Frontal cortex (tissue), 4 donors: ENCODE results near the gene PINK1. TPM values are rescaled to one million over a fixed set of nuclear protein-coding genes. Genes with fewer than 3 reads are reported as not detected.
A peak's percentile ranks its signal among the peaks of the same experiment; 100 is the strongest.

Source experiments
- DNase-seq, 2 donors: peaks; one replicate each; pipeline ENCODE4 v3.0.0; 2012; ENCODE audit warnings: low spot score in 2 of 2
- FAIRE-seq: peaks from 2 replicates; lab custom pipeline; 2012; peaks lifted over from hg19 to GRCh38; lab: Jason Lieb, UNC
- total RNA-seq: library from RNA; depleted of rRNA; stranded (reverse); fragments of >200 nt; gene quantifications from one replicate; pipeline ENCODE4 v1.2.3, GENCODE V29; 2014
- donor health status: control.
- donor health status: control.
- donor health status: control.

The PINK1 gene
- total RNA-seq, 1 donor from 2014 or later: 119 TPM

GRCh38 chr1:20609541-20609940 is 23.7 kb upstream of the PINK1 start:
- FAIRE-seq (no peak), DNase-seq (no peak)

- no peak for DNase-seq
- FAIRE-seq: no peak
Measured at GRCh38 chr1:20610970-20611369, 22.3 kb upstream of the PINK1 start.

- DNase-seq (no peak), FAIRE-seq (no peak)
Measured at GRCh38 chr1:20611652-20612051, 21.6 kb upstream of the PINK1 start.

- FAIRE-seq (no peak), DNase-seq (no peak)
Measured at GRCh38 chr1:20612221-20612746, 21.0 kb upstream of the PINK1 start.

- no peak for FAIRE-seq
- DNase-seq: no peak
Measured at GRCh38 chr1:20614131-20614579, 19.1 kb upstream of the PINK1 start.

GRCh38 chr1:20615946-20616846 is 17.1 kb upstream of the PINK1 start:
- DNase-seq (no peak), FAIRE-seq (no peak)

GRCh38 chr1:20616847-20617487 is 16.3 kb upstream of the PINK1 start:
- FAIRE-seq: no peak
- no peak for DNase-seq

GRCh38 chr1:20618550-20618949 is 14.7 kb upstream of the PINK1 start:
- DNase-seq: no peak
- no peak for FAIRE-seq

- no peak for FAIRE-seq
- no peak for DNase-seq
Measured at GRCh38 chr1:20619999-20620398, 13.3 kb upstream of the PINK1 start.

GRCh38 chr1:20621012-20621411 is 12.2 kb upstream of the PINK1 start:
- no peak for FAIRE-seq
- DNase-seq: no peak

GRCh38 chr1:20624709-20625108 is 8.5 kb upstream of the PINK1 start:
- FAIRE-seq (no peak), DNase-seq (no peak)

- FAIRE-seq: no peak
- DNase-seq: no peak
Measured at GRCh38 chr1:20625176-20626097, 7.8 kb upstream of the PINK1 start.

GRCh38 chr1:20626098-20626427 is 7.2 kb upstream of the PINK1 start:
- DNase-seq (no peak), FAIRE-seq (no peak)

GRCh38 chr1:20626524-20626923 is 6.7 kb upstream of the PINK1 start:
- FAIRE-seq (no peak), DNase-seq (no peak)

- FAIRE-seq: no peak
- DNase-seq: no peak
Measured at GRCh38 chr1:20630729-20631128, 2.5 kb upstream of the PINK1 start.

GRCh38 chr1:20632386-20632785 is 872 bp upstream of the PINK1 start:
- DNase-seq: no peak
- FAIRE-seq: no peak

GRCh38 chr1:20634065-20634593 is 871 bp downstream of the PINK1 start:
- DNase-seq: no peak
- FAIRE-seq: no peak

GRCh38 chr1:20634594-20635084 is 1.4 kb downstream of the PINK1 start:
- DNase-seq: peak in 1 of 2 donors; percentile 40
- FAIRE-seq: no peak

- DNase-seq: no peak
Measured at GRCh38 chr1:20636785-20637347, 3.6 kb downstream of the PINK1 start.

More at GRCh38 chr1:20636785-20637347, 3.6 kb downstream of the PINK1 start:
- FAIRE-seq: no peak
